ENCODE data around the gene OR5W2. TPM values are rescaled to one million over a fixed set of nuclear protein-coding genes. Genes with fewer than 3 reads are reported as not detected.
"Not testable (repeated sequence)": the region's sequence is repeated elsewhere in the genome, so short reads cannot be mapped to it uniquely, and the experiment has no call there.

The OR5W2 gene
- polyA plus RNA-seq (ENCODE audit: insufficient read length in 10 of 10) = not detected
- long read RNA-seq, donor 1 = 0 reads
- long read RNA-seq, donor 2 = 0 reads
- long read RNA-seq, donor 3 = 0 reads
- long read RNA-seq, donor 4 = 0 reads
- long read RNA-seq, donor 5 = 0 reads
- long read RNA-seq, donor 6 = 0 reads
- long read RNA-seq, donor 7 = 0 reads
- long read RNA-seq, donor 8 = 0 reads
- long read RNA-seq, donor 9 = 0 reads

GRCh38 chr11:55914482-55914881, at the start of gene OR5W2:
OR5W2 (minus strand) TSS chr11:55914582; CDS start chr11:55914582, 0 bp downstream.
- no peak for DNase-seq

- DNase-seq = no peak
Measured at GRCh38 chr11:55956521-55956920, 42.1 kb upstream of the OR5W2 start.

GRCh38 chr11:55949330-55949729, 34.9 kb upstream of the OR5W2 start:
- DNase-seq = peak in 1 of 3 donors; percentile 0

- DNase-seq = peak; percentile 1 to 17 (median 13)
Measured at GRCh38 chr11:55942785-55943392, 28.5 kb upstream of the OR5W2 start.

- DNase-seq = no peak
Measured at GRCh38 chr11:55936300-55936699, 21.9 kb upstream of the OR5W2 start, which contains the start of gene OR5I1. OR5I1 (minus strand) TSS chr11:55936400; CDS start chr11:55936400, 0 bp downstream.

GRCh38 chr11:55920537-55920936, 6.2 kb upstream of the OR5W2 start:
- no peak for DNase-seq

- no peak for DNase-seq
Measured at GRCh38 chr11:55902308-55902707, 12.1 kb downstream of the OR5W2 start.

GRCh38 chr11:55895216-55895615, 19.2 kb downstream of the OR5W2 start:
- DNase-seq = no peak

- DNase-seq = not testable (repeated sequence)
Measured at GRCh38 chr11:55885481-55885880, 28.9 kb downstream of the OR5W2 start.

GRCh38 chr11:55884995-55885394, 29.4 kb downstream of the OR5W2 start:
- DNase-seq = not testable (repeated sequence)

- not testable (repeated sequence) for DNase-seq
Measured at GRCh38 chr11:55882997-55883396, 31.4 kb downstream of the OR5W2 start, which contains the start of gene TRIM51. TRIM51 (plus strand) TSS chr11:55883297; CDS start chr11:55885429, 2,132 bp downstream.

- not testable (repeated sequence) for DNase-seq
Measured at GRCh38 chr11:55873146-55873545, 41.2 kb downstream of the OR5W2 start.

GRCh38 chr11:55872731-55873130, 41.7 kb downstream of the OR5W2 start:
- not testable (repeated sequence) for DNase-seq

GRCh38 chr11:55867354-55867753, 47.0 kb downstream of the OR5W2 start:
- DNase-seq = not testable (repeated sequence)

Other genes starting within 250 kb of the OR5W2 start
- not detected for gene OR5D13, start 141.1 kb downstream of the OR5W2 start, polyA plus RNA-seq (ENCODE audit: insufficient read length in 10 of 10)
- not detected for gene OR5D14, start 119.0 kb downstream of the OR5W2 start, polyA plus RNA-seq (ENCODE audit: insufficient read length in 10 of 10)
- gene OR5L1, start 103.2 kb downstream of the OR5W2 start, polyA plus RNA-seq (ENCODE audit: insufficient read length in 10 of 10) = not detected
- gene OR5D18, start 95.0 kb downstream of the OR5W2 start, polyA plus RNA-seq (ENCODE audit: insufficient read length in 10 of 10) = not detected
- not detected for gene OR5L2, start 87.4 kb downstream of the OR5W2 start, polyA plus RNA-seq (ENCODE audit: insufficient read length in 10 of 10)
- gene OR5D16, start 75.8 kb downstream of the OR5W2 start, polyA plus RNA-seq (ENCODE audit: insufficient read length in 10 of 10) = not detected
- not detected for gene TRIM51, start 31.3 kb downstream of the OR5W2 start, polyA plus RNA-seq (ENCODE audit: insufficient read length in 10 of 10)
- gene OR5I1, start 21.8 kb upstream of the OR5W2 start, polyA plus RNA-seq (ENCODE audit: insufficient read length in 10 of 10) = not detected
- not detected for gene OR10AG1, start 55.4 kb upstream of the OR5W2 start, polyA plus RNA-seq (ENCODE audit: insufficient read length in 10 of 10)
- not detected for gene OR5F1, start 80.0 kb upstream of the OR5W2 start, polyA plus RNA-seq (ENCODE audit: insufficient read length in 10 of 10)
- under 1 TPM in 5 of 10 donors, not detected in 5; 0.03 to 0.05 (median 0.03) TPM for gene OR5AS1, start 113.1 kb upstream of the OR5W2 start, polyA plus RNA-seq (ENCODE audit: insufficient read length in 10 of 10)
- not detected for gene OR8I2, start 178.7 kb upstream of the OR5W2 start, polyA plus RNA-seq (ENCODE audit: insufficient read length in 10 of 10)
- gene OR8H2, start 189.1 kb upstream of the OR5W2 start, polyA plus RNA-seq (ENCODE audit: insufficient read length in 10 of 10) = under 1 TPM in 3 of 10 donors, not detected in 7; 0.05 to 0.07 (median 0.05) TPM
- gene OR8H3, start 207.8 kb upstream of the OR5W2 start, polyA plus RNA-seq (ENCODE audit: insufficient read length in 10 of 10) = not detected
- gene OR8J3, start 225.6 kb upstream of the OR5W2 start, polyA plus RNA-seq (ENCODE audit: insufficient read length in 10 of 10) = not detected
- not detected for gene OR8K5, start 245.7 kb upstream of the OR5W2 start, polyA plus RNA-seq (ENCODE audit: insufficient read length in 10 of 10)

Measured in muscle of back (tissue), 13 donors.